Mammary epithelial cell (primary cell): ENCODE data around the gene MRPS31.

ENCODE experiments used
- EZH2 ChIP-seq: IDR thresholded peaks from 2 replicates; pipeline ENCODE4 v1.6.1; 2012; ENCODE audit warnings: low read length, inconsistent platforms, borderline replicate concordance
- TF ChIP-seq, protein P1 (sequence below), 2 donors: IDR thresholded peaks in 1 of 2; conservative IDR thresholded peaks in 1 of 2; 2 replicates each; pipeline ENCODE4 v1.5.1; 2011 to 2012; ENCODE audit warnings: inconsistent platforms in 2 of 2, low read length in 2 of 2, mild to moderate bottlenecking in 2 of 2, control low read depth in 1 of 2, low read depth in 1 of 2; ENCODE audit not compliant: insufficient read depth in 1 of 2; ENCODE audit errors: extremely low read depth in 1 of 2

DNA sequence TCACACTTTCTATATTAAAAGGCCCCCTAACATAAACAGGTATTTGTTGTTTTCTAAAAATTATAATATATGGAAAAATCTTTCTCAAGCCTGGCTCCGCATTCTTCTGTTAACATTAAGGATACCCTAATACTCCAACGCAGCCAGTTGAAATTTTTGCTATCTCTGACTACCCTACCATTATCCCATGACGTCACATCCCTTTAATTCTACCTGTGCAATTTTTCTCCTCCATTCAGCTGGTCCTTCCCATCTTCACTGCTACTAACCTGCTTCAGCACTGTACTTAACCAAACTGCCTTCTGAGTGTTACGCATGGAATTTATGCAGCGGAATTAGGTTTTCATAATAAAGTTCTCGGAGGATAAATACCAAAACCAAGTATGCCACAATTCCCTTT lies 1.0 kb downstream of the MRPS31 start:
- TF ChIP-seq, protein P1, sequence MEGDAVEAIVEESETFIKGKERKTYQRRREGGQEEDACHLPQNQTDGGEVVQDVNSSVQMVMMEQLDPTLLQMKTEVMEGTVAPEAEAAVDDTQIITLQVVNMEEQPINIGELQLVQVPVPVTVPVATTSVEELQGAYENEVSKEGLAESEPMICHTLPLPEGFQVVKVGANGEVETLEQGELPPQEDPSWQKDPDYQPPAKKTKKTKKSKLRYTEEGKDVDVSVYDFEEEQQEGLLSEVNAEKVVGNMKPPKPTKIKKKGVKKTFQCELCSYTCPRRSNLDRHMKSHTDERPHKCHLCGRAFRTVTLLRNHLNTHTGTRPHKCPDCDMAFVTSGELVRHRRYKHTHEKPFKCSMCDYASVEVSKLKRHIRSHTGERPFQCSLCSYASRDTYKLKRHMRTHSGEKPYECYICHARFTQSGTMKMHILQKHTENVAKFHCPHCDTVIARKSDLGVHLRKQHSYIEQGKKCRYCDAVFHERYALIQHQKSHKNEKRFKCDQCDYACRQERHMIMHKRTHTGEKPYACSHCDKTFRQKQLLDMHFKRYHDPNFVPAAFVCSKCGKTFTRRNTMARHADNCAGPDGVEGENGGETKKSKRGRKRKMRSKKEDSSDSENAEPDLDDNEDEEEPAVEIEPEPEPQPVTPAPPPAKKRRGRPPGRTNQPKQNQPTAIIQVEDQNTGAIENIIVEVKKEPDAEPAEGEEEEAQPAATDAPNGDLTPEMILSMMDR (conservative IDR thresholded peaks at IDR 0.05 in 1 of 2, IDR thresholded peaks at IDR 0.05 in 1 of 2; ENCODE audit: extremely low read depth in 1 of 2, insufficient read depth in 1 of 2, low read depth in 1 of 2, low read length in 2 of 2) = no peak
- TF ChIP-seq EZH2 = no peak
